ENCODE results near the gene GRK6. TPM values are rescaled to one million over a fixed set of nuclear protein-coding genes. Genes with fewer than 3 reads are reported as not detected.
A peak's percentile ranks its signal among the peaks of the same experiment; 100 is the strongest.

The GRK6 gene
- total and polyA plus RNA-seq, 9 of the 15 experiments (the other 6 are each of a cell fraction or from before 2014, with no cell fraction given) = 0.63 to 122 (median 44.5) TPM

DNA sequence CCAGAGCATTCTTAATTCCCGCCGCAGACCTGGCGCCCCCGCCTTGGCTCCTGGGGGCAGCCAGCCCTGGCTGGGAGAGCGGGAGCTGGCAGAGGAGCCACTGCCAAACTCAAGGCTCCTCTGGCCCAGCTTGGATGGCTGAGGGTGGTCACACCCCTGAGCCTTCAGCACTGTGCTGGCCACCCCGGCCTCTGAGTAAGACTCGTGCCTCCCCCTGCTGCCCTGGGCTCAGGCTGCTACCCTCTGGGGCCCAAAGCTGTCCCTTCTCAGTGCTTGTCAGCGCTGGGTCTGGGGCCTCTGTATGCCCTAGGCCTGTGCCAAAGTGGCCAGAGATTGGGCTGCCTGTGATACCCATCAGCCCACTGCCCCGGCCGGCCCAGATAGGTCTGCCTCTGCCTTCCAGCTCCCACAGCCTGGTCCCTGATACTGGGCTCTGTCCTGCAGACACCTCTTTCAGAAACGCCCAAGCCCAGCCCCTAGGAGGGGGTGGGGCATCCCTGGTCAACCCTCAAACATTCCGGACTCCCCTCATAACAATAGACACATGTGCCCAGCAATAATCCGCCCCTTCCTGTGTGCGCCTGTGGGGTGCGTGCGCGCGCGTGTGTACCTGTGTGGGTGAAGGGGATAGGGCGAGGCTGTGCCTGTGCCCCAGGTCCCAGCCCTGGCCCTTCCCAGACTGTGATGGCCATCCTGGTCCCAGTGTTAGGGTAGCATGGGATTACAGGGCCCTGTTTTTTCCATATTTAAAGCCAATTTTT is 15.8 kb downstream of the GRK6 start:
- FAIRE-seq = no peak
- DNase-seq (ENCODE audit: extremely low read depth in 1 of 4, low spot score in 3 of 4) = no peak
- Histone ChIP-seq H3K4me2 (ENCODE audit: insufficient read depth, low read length) (no peak overlapping the region), H3K9me1 (ENCODE audit: control insufficient read depth, insufficient read depth, low read length) (peaks cover 3% of the 10 kb centered on the region), H4K20me1 (replicated peaks; ENCODE audit: control insufficient read depth, insufficient read depth, low read length) (peaks cover 29% of the 10 kb centered on the region; the same call in 1 of the 2 replicates), H3K9me3 (replicated peaks; ENCODE audit: control insufficient read depth, insufficient read depth, low read depth, low read length) (no peaks in the 10 kb centered on the region), H3K4me1 (replicated peaks in 1 of 2; ENCODE audit: control insufficient read depth in 2 of 2, insufficient read depth in 2 of 2, low read length in 2 of 2) (peaks cover 19 to 54% of the 10 kb centered on the region in 2 experiments), H3K27me3 (ENCODE audit: control insufficient read depth in 2 of 2, insufficient read depth in 2 of 2, low read length in 2 of 2) (no peaks in the 10 kb centered on the region), H3K27ac (ENCODE audit: extremely low read depth, low read depth, low read length) (no peak overlapping the region), H3K4me3 (no peak overlapping the region), H3K79me2 (ENCODE audit: control insufficient read depth, insufficient read depth, low read length) (no peaks in the 10 kb centered on the region), H3K9ac (ENCODE audit: insufficient read depth in 1 of 2, low read depth in 2 of 2, low read length in 2 of 2) (peak overlapping the region in 1 of 2 experiments; percentile 51; a peak in 1 of 4 replicates), H2AFZ (ENCODE audit: low read depth, low read length) (no peak overlapping the region), H3K36me3 (ENCODE audit: control insufficient read depth, insufficient read depth, low read length) (peaks cover 57% of the 10 kb centered on the region; the same call in 2 of the 3 replicates)
- in situ Hi-C loops (cut with MboI) = no loop called here
- intact Hi-C loops (cut with micrococcal nuclease) = no loop called here
- WGBS (ENCODE audit: insufficient coverage, low coverage, missing lambda C conversion rate) = 84% methylated on average over 14 of the region's 20 CpGs
- no peak for ATAC-seq
- CTCF ChIA-PET (ENCODE audit: low intra/inter-chr PET ratio) = no interaction called here
- no TSS peak for BruUV-seq (replicated peaks)
- POLR2A ChIA-PET = interaction anchor here (0.6 to 11.8 kb wide), 4 partner anchors 10 to 79 kb away, joined by 3 to 210 read pairs (median 4); partner anchors contain the start of gene GRK6
- TF ChIP-seq GTF2E2 (tag; IDR thresholded peaks at IDR 0.05) = no peak
- peak; percentile 16; the same call in 1 of the 2 replicates for TF ChIP-seq MYNN (IDR thresholded peaks at IDR 0.05)
- TF ChIP-seq MYNN (CRISPR knock-in tag; IDR thresholded peaks at IDR 0.05) = no peak
- TF ChIP-seq POLR2A (conservative IDR thresholded peaks at IDR 0.05) = 0 out of 2 replicates have a peak, but pooled peaks have one; percentile 29
- TF ChIP-seq ZNF561 (CRISPR knock-in tag; conservative IDR thresholded peaks at IDR 0.05) = no peak
- no peak for TF ChIP-seq GABPB2 (CRISPR knock-in tag; conservative IDR thresholded peaks at IDR 0.05)
- no peak for TF ChIP-seq RBM22 (IDR thresholded peaks at IDR 0.05; ENCODE audit: low read depth, low read length, poor library complexity, severe bottlenecking)
- peak; percentile 25; the same call in 1 of the 2 replicates for TF ChIP-seq SUPT5H (IDR thresholded peaks at IDR 0.05)
- TF ChIP-seq, protein P1, sequence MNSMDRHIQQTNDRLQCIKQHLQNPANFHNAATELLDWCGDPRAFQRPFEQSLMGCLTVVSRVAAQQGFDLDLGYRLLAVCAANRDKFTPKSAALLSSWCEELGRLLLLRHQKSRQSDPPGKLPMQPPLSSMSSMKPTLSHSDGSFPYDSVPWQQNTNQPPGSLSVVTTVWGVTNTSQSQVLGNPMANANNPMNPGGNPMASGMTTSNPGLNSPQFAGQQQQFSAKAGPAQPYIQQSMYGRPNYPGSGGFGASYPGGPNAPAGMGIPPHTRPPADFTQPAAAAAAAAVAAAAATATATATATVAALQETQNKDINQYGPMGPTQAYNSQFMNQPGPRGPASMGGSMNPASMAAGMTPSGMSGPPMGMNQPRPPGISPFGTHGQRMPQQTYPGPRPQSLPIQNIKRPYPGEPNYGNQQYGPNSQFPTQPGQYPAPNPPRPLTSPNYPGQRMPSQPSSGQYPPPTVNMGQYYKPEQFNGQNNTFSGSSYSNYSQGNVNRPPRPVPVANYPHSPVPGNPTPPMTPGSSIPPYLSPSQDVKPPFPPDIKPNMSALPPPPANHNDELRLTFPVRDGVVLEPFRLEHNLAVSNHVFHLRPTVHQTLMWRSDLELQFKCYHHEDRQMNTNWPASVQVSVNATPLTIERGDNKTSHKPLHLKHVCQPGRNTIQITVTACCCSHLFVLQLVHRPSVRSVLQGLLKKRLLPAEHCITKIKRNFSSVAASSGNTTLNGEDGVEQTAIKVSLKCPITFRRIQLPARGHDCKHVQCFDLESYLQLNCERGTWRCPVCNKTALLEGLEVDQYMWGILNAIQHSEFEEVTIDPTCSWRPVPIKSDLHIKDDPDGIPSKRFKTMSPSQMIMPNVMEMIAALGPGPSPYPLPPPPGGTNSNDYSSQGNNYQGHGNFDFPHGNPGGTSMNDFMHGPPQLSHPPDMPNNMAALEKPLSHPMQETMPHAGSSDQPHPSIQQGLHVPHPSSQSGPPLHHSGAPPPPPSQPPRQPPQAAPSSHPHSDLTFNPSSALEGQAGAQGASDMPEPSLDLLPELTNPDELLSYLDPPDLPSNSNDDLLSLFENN (IDR thresholded peaks at IDR 0.05; ENCODE audit: low read depth in 2 of 2, low read length in 2 of 2) = no peak
- TF ChIP-seq, protein P2, sequence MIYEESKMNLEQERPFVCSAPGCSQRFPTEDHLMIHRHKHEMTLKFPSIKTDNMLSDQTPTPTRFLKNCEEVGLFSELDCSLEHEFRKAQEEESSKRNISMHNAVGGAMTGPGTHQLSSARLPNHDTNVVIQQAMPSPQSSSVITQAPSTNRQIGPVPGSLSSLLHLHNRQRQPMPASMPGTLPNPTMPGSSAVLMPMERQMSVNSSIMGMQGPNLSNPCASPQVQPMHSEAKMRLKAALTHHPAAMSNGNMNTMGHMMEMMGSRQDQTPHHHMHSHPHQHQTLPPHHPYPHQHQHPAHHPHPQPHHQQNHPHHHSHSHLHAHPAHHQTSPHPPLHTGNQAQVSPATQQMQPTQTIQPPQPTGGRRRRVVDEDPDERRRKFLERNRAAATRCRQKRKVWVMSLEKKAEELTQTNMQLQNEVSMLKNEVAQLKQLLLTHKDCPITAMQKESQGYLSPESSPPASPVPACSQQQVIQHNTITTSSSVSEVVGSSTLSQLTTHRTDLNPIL (CRISPR knock-in tag; IDR thresholded peaks at IDR 0.05) = no peak
- peak; percentile 71 for TF ChIP-seq POLR2G (IDR thresholded peaks at IDR 0.05; ENCODE audit: low read depth, low read length)
- TF ChIP-seq POLR2B (IDR thresholded peaks at IDR 0.05; ENCODE audit: low read depth, partially characterized antibody) = peak; percentile 13
- TF ChIP-seq ARID1B (IDR thresholded peaks at IDR 0.05) = no peak
- no peak for TF ChIP-seq BCL6 (CRISPR knock-in tag; IDR thresholded peaks at IDR 0.05)
- TF ChIP-seq CBX1 (IDR thresholded peaks at IDR 0.05; ENCODE audit: low read depth) = no peak
- TF ChIP-seq SAP30 (IDR thresholded peaks at IDR 0.05; ENCODE audit: borderline replicate concordance, insufficient read depth, low read depth, low read length, poor library complexity, severe bottlenecking) = no peak
- TF ChIP-seq POLR2AphosphoS2 (IDR thresholded peaks at IDR 0.05; ENCODE audit: low read length) = 0 out of 2 replicates have a peak, but pooled peaks have one; percentile 28
- no peak for TF ChIP-seq ZC3H4 (CRISPR knock-in tag; IDR thresholded peaks at IDR 0.05; ENCODE audit: borderline replicate concordance)
- TF ChIP-seq NCOA4 (IDR thresholded peaks at IDR 0.05; ENCODE audit: partially characterized antibody) = no peak

Measured in K562 (cell line).